DMS153 (cell line): ENCODE measurements around the gene CABP7.

Source experiments
- DNase-seq: peaks from one replicate; lab custom pipeline; 2025; lab: John Stamatoyannopoulos, UW

The CABP7 gene

DNA sequence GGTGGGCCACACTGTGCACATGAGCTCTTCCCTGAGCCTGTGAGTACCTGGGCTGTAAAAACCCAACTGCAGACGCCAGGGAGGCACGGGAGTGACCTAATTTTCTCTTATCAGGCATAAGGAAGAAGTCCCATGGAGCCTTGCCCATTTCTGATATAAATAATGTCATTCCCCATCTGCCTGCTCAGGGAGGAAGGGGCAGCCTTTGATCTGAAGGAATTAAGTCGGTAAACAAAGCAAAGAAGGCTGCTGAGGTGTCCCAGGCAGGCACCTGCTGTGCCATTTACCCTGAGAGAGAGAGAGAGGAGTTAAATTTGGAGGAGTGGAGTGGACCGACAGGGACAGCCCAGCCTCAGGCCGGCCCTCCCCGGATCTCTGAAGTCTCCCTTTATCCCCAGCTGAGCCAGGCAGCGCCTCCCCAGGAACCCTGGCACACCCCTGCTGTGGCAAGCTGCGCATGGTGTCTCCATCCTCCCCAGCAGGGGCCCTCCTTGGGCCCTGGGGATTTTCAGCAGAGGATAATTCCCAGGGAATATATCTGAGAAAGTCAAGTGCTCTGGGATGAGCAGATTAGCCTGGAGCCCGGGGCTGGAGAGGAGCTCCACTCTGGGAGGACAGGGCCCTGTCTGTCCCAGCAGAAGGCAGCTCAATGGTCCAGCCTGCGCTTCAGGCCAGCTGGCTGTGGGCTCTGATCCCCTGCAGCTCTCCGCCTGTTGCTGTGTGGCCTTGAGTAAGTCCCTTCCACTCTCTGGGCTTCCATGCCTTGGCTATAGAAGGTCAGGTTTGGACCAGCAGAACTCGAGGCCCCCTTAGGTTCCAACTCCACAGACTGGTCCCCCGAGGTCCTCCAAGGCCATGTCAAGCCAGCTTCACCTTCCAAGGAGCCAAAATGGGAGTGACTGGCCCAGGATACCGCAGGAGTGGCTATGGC is 17.5 kb upstream of the CABP7 start:
- DNase-seq, result no peak

DNA sequence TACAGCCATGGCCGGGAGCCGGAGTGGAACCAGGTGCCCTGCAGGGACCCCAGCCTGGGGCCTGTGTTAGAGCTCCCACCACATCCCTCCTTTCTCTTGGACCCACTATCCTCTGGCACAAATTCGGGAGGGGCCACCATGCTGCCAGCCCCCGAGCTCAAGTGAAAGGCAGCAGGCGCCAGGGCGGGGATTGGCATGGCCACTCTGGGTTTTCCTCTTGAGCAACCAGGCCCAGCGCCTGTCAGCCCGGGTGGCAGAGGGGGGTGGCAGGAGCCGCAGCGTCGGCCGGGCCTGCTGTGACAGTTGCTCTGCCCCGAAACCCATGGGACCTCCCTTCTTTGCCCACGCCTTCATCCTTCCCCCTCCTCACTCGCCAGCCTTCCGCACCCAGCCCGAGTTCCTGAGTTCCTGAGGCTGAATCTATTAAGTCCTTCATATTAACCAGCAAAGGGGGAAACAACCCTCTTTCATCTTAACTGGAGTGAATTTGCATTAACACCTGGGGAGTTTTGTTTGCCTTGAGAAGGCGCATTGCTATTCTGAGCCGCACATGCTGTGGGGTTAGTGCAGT is 16.8 kb upstream of the CABP7 start:
- no peak for DNase-seq

DNA sequence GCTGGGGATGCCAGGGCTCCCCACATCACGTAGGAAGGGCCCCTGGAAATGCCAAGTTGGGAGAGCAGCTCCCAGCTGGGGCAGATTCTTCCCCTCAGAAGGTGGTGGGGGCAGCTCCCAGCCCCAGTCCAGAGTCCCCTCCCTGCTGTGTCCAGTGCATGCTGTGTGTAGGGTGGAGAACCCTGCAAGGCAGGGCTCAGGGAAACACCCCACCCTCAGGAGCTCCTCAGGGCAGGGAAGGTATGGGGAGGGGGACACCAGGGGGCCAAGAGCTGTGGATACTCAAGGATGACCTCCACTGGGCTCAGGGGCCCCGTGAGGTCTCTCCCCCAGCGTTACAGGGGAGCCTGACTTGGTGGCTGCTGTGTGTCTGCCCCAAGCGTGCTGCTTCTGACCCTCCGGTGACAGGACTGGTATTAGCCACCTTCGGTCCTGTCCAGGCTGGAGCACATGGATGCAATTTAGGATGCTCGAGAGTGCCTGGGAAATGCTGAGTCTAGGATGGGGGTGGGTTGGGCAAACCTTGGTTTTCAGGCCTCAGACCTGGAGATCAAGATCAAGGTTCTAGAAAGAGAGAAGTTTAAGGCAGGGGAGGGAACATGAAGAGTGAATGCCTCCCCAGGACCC is 16.1 kb upstream of the CABP7 start:
- DNase-seq, result no peak

DNA sequence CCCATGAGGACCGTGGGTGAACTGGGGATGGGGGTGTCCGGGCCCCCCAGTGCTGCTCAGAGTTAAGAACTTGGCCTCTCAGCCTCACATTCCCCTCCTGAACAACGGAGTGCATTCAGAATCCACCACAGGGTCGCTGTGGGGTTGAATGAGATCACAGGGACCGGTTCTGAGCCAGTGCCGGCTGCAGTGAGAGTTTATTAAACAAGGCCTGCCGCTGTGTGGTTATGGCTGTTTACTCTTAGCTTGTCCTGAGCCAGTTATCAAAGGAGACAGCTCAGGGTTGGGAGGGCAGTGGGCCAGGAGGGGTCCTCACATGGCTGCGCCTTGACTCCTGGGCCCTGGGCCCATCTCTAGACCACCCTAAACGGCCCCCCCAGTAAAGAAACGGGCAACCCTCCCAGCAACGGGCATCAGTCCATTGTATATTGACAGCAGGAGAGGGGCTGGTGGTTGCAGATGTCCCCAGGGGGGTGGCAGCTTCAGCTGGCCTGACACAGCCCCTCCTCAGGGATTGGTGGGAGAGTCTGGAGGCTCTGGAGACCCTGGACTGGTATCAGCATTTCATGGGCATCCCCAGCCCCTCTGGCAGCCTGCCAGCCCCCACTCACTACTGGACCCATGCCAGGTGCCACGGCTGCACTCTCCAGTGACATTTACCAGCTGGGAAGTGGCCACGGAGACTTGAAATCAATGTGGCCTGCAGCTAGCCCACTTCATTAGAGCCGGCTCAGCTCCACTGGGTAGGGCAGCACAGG is 15.1 kb upstream of the CABP7 start:
- peak; percentile 47 for DNase-seq

DNA sequence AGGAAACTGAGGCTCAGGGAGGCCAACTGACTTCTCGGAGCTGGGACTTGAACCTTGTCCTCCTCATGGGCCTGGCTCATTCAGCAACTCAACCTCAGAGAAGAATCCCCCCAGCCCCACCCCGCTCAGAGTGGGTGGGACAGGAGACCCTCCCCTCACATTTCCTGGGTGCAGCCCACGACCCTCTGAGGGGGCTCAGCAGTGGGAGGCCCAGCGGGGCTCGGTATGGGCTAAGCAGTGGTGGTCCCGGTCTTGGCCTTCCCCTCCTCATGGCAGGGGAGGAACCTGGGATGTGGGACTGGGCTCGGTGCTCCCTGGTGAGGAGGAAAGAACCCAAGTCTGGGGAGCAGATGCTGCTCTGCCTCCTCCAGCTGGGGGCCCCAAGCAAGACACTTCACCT is 14.2 kb upstream of the CABP7 start:
- no peak for DNase-seq

DNA sequence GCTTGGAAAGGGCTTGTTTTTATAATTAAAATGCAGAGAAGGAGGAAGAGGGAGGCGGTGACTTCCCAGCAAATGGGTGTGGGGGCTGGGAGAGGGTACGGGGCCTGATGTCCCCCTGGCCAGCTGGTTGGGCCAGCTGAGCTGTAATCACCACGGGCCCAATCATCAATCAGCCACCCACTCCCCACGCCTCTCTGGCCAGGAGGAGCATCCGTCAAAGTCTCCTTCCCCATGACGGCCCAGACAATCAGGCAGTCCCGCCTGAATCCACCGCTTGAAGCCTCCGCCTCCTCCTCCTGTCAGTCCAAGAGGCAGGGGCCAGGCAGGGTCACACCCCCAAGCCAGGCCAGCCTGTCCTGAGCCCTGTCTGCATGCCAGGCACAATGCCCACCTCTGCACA is 13.3 kb upstream of the CABP7 start:
- DNase-seq, result no peak

DNA sequence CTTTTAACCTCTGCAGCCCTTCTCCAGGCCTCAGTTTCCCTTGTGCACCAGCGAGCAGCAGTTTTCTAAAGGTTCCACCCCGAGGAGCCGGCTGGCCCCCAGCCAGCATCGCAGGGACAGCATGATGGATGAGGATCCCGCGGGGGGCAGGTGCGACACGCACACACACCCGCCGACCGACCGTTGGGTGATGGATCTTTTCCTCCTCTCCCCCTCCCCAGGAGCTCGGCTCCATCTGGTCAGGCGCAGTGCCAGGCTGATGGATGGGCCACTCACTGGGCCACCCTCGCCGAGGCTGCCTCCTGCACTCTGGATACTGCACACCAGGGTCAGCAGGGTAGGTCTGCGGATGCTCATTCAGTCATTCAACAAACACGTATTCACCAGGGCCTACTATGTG is 12.8 kb upstream of the CABP7 start:
- no peak for DNase-seq

DNA sequence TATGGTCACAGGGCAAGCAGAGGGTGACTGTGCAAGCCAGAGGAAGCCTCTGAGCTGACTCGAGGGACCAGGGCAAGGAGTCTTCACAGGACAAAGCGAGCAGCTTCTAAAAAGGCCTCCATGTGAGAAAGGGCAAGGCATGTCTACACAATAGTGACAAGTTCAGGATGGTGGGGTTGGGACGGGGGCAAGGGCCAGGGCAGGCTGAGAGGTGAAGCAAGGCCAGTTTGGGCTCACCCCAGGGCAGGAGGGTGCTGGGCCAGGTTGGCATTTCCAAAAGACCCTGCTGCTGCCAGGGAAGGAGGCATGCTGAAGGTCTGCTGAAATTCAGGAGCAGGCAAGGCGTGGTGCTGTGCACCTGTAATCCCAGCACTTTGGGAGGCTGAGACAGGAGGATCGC is 12.3 kb upstream of the CABP7 start:
- no peak for DNase-seq

DNA sequence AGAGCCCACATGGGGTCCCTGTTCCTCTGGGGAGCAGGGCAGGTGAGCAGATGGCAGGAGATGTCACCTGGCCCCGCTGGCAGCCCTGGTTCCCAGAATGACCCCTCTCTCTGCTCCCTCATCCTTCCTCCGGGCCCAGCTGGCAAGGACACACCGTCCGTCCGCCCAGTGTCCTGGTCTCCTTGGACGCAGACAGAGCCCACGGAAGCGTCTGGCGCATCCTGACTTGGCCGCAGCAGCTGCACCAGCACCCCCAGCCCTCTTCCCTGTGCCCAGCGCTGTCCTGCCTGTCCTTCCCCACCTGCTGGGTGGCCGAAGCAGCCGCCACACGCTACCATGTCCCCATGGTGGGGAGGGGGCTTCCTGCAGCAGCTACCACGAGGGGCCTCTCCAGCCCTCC is 9.6 kb upstream of the CABP7 start:
- DNase-seq, result no peak

DNA sequence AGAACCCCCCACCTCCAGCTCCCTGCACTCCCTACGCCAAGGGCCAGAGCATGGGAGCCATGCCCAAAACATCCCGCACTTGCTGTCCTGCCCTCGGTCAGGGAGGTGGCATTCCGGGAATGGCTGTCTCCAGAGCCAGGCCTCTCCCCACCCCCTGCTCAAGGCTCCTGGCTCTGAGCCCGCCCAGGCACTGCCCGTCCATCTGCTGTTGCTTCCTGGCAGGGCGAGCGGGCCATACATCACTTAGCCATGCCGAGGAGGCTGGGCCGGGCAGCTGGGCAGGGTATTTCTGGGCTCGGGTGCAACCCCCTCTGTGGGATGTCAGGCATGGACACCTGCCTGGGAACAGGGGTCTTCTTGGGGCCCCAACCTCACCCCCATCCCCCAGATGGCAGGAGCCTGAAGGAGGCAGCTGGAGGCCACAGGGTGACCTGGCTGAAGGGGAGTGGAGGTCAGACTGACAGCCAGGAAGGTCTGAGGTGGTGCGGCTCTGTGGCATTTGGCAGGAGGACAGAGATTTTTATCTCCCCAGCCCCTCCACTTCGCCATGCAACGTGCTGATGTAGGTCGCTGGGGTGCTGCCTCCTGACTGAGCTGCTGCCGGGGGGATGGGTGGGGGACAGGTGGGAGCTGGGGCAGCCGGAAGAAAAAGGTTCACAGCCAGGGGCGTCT is 8.7 kb upstream of the CABP7 start:
- DNase-seq, result peak; percentile 46

DNA sequence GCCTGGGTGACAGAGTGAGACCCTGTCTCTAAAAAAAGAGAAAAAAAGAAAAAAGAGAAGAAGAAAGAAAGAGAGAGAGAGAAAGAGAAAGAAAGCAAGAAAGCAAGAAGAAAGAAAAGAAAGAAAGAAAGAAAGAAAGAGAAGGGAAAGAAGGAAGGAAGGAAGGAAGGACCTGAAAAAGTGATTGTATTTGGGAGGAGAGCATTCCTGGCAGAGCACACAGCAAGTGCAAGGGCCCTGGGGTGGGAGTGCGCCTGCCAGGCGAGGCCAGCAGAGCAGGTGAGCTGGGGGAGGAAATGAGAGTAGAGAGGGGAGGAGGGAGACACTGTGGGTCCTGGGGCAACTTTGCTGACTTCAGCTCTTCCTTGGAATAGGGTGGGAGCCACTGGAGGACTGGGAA is 7.7 kb upstream of the CABP7 start:
- no peak for DNase-seq

DNA sequence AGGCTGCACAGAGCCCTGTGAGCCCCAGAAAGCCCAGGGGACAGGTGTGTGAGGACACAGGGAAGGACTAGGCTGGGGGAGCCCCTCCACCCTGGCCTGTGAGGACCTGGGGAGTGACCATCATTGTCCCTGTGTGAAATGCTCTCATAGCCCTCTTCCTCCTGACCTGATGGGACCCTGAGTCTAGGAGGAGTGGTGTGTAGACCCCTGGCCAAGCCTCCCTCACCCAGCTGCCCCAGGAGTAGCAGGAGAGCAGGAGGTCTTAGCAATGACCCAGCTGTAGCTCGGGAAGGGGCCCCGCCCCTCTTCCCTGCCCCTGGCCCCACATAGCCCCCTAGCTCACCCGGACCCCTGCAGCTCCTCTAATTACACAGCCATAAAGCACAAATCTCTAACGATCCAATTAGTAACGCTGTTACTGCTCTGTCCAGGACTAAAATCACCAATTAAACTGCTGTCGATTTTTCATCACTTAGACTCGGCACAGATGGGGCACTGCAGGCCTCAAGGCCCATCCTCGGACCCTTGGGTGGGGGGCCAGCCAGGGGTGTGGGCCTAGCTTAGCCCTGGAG is 6.6 kb upstream of the CABP7 start:
- no peak for DNase-seq

DNA sequence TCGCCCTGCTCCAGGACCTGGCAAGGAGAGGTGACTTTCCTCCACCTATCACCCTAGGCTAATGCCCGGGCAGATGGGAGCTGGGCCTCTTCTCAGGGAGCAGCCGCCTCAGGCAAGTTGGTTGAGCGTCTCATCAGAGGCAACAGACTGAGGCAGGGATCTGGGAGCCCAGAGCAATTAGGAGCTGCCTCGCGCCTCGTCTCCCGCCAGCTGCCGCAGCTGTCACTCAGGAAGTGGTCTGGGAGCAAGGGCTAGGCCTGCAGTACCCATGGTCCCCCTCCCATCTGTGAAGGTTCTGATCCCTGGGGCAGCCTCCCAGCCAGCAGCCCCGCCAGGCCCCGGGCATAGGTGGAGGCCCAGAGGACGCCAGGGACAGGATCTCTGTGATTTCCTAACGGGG is 4.6 kb upstream of the CABP7 start:
- peak; percentile 71 for DNase-seq

DNA sequence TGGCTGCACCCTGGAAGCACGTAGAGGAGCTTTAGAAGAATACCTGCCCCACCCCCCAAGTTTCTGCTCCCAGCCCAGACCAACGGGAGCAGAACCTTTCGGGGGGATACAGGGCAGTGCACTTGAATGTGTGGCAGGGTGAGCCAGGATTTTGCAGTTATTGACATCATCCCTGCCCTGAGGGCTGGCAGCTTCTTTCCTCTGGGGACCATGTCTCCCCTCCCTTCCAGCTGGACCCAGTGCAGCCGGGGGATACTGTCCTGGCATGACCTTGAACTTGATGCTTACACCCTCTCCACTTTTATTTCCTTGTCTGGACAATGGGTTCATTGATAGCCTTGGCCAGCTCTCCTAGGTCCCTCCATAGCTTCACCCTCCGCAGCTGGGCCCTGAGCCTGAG is 4.1 kb upstream of the CABP7 start:
- no peak for DNase-seq

DNA sequence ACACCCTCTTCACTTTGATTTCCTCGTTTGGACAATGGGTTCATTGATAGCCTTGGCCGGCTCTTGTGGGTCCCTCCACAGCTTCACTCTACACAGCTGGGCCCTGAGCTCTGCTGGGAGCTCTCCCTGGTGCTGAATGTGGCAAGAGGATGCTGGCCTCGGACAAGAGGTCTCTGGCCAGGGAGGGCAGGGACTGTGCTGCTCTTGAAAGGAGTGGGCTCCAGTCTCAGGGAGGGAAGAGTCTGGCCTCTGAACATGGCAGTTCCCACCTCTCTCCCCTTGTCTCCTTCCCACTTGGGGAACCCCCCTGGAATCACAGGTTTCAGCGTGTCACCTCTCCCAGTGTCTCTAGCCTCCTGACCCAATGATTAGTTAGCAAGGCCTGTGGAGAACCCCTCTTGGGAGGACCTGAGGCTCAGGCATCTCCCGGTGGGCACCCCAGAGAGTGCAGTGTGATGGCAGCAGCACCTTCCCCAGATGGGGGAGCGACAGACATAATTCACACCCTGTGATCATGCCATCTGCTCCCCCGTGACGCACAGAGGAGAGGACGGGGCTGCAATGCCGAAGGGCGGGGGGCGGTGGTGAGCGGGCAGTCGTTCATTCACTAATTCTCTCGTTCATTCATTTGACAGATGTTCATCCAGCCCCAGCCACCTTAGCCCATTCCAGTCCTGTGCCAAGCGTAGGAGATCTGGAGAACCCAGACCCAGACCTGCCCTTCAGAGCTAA is 2.8 kb upstream of the CABP7 start:
- no peak for DNase-seq

DNA sequence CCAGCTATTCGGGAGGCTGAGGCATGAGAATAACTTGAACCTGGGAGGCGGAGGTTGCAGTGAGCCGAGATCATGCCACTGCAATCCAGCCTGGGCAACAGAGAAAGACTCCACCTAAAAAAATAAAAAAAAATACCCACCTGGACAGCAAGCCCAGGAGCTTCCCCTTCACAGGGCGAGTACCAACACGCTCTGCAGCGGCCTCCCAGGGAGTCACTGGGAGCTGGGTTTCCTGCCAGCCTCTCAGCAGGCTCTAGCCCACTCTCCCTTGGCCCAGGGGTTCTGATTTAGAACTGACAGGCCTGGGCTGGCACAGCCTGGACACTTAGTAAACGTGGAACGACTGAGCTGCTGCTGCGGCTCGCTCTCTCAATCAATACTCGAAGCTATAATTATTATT is 2.0 kb upstream of the CABP7 start:
- DNase-seq, result peak; percentile 57

DNA sequence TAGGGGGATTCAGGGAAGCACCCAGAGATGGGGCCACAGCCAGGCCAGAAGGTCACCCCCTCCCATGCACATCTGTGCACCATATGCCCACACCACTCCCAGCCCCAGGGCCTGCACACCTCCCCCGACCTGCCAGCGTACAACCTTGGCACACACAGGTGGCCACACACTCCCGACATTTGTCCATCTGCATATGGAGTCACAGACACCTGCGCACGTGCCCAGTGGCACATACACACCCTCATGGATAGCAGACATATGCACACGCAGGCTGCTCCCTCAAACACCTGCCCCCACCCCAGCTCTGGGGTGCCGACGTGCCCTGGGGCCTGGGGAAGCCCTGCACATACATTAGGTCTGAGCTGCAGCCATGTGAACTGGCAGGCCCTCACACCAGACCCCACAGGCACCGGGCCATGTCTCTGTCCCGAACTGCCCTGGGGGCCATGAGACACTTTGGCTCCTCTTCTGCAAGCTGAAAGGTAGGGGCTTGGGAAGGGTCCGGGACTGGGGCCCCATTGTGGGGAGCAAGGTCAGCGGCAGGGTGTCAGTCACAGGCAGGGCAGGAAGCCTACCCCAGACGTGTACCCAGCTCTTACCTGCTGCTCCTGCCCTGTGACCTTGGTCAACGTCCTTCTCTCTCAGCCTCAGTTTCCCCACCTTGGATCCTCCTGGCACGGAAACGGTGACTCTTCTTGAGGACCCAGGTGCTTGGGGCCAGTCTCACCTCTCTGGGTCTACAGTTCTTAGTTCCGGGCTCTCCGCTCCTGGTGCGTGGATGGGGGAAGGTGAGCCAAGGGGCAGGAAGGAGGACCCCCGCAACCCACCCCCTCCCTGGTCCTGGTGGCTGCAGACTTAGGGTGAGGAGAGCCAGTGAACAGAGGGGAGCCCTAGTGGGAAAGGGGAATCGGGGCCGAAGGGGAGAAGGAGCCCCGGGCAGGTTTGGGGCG is 579 bp upstream of the CABP7 start:
- no peak for DNase-seq

DNA sequence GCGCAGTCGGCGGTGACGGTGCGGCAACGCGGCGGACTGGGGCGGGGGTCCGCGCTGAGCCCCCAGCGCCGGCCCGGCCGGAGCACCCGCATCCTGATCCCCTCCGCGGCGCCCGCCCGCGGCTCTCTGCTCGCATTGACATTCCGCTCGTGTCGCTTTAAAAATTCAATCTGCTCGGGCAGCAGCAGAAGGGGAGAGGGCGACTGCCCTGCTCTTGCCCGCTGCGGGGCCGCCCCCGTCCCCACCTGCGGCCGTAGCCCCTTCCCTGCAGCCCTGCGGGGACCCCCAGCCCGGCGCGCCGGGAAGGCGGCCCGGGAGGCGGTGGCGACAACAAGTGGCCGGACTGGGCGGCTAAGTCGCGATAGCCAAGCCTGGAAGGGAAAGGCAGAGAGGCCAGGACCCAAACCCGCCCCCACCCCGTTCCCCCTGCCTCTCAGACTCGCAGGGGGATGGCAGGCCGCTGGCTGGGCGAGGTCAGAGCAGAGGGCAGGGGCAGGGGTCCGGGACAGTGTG is 1.1 kb downstream of the CABP7 start:
- no peak for DNase-seq

DNA sequence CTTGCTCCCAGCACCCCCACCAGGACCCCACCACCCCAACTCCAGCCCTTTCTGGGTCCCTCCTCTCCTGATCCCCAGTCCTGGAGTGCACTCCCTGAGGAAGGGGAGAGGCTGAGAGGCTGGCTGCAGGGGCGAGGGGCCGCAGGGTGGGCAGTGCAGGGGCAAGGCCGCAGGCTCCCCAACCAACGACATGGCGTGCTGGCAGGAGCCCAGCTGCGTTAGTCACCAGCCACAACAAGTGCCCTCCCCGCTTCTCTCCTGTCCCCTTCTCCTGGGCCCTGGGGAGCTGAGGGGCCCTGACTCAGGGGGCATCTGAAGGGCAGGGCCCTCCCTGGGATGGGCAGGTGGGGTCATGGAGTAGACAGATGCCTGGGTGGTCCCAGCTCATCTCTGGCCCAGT is 2.3 kb downstream of the CABP7 start:
- DNase-seq, result no peak

DNA sequence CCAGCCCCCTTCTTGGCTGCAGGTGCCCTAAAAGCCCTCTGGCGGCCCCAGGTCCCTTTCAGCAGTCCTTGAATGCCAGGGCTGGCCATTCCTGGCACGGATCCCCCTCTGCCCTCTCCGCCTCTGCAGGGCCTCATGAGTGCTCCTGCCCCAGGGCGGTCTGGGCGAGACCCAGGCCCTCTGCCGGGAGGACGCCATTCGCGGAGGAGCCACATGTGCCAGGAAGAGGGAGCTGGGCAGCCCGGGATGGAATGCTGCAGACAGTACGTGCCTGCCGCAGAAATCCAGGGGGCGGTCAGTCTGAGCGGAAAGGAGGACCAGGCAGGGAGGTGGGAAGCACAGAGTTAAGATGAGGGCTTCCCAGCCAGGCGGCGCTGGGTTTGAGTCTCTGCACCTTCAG is 2.8 kb downstream of the CABP7 start:
- DNase-seq, result no peak
